HEK293 (cell line): ENCODE data around the gene RBMS3.

Source experiments
- CTCF ChIA-PET: fragments of 350-600 bp; formaldehyde crosslinking; extraction: SDS; loops from one replicate; lab custom pipeline; 2021; ENCODE audit warnings: antibody characterized with exemption; lab: Yijun Ruan, JAX
- POLR2A ChIA-PET: fragments of 300-600 bp; formaldehyde crosslinking; extraction: SDS; loops from one replicate; lab custom pipeline; 2020; ENCODE audit warnings: antibody characterized with exemption, inconsistent platforms; lab: Yijun Ruan, JAX
- H3K27ac ChIP-seq: fragments of 200-500 bp; sonication (Bioruptor generic); 2 replicates; pipeline ENCODE4 v1.5.1; 2014; ENCODE audit warnings: low read depth, low read length, control low read depth, inconsistent platforms; ENCODE audit errors: extremely low read depth
- H3K36me3 ChIP-seq, 2 experiments: fragments of 200-500 bp in 1 of 2; sonication (Bioruptor generic) in 1 of 2; 1 replicate in 1 of 2; 2 replicates in 1 of 2; pipeline ENCODE4 v1.5.1; 2014 to 2017; ENCODE audit warnings: inconsistent platforms in 2 of 2, low read length in 2 of 2; ENCODE audit not compliant: control insufficient read depth in 2 of 2, insufficient read depth in 1 of 2
- H3K4me1 ChIP-seq: fragments of 200-500 bp; sonication (Bioruptor generic); 2 replicates; pipeline ENCODE4 v1.5.1; 2014; ENCODE audit warnings: mild to moderate bottlenecking, low read length, inconsistent platforms; ENCODE audit not compliant: control insufficient read depth, insufficient read depth
- H3K4me3 ChIP-seq: 2 replicates; pipeline ENCODE4 v1.5.1; 2011; ENCODE audit warnings: low read depth, mild to moderate bottlenecking, control low read depth, low read length, moderate library complexity
- H3K9me3 ChIP-seq: fragments of 200-500 bp; sonication (Bioruptor generic); 2 replicates; pipeline ENCODE4 v1.5.1; 2014; ENCODE audit warnings: low read depth, low read length, inconsistent platforms; ENCODE audit not compliant: control insufficient read depth, insufficient read depth
- ELK4 ChIP-seq: IDR thresholded peaks from 2 replicates; pipeline ENCODE4 v1.6.1; 2011; ENCODE audit warnings: mild to moderate bottlenecking, low read depth, low read length, borderline replicate concordance
- TCF7L2 ChIP-seq: IDR thresholded peaks from 2 replicates; pipeline ENCODE4 v1.6.1; 2011; ENCODE audit warnings: low read depth, mild to moderate bottlenecking, inconsistent platforms, low read length, moderate library complexity, borderline replicate concordance
- ZBTB17 ChIP-seq: fragments of 450-650 bp; formaldehyde crosslinking; IDR thresholded peaks from 2 replicates; pipeline ENCODE4 v1.5.1; 2016; ENCODE audit warnings: missing biosample characterization, missing genetic modification characterization
- ZNF121 ChIP-seq: fragments of 450-650 bp; formaldehyde crosslinking; IDR thresholded peaks from 2 replicates; pipeline ENCODE4 v1.5.1; 2016; ENCODE audit warnings: missing biosample characterization, missing genetic modification characterization
- ZNF138 ChIP-seq: fragments of 450-650 bp; formaldehyde crosslinking; IDR thresholded peaks from 2 replicates; pipeline ENCODE4 v1.5.1; 2016; ENCODE audit warnings: missing biosample characterization, missing genetic modification characterization, borderline replicate concordance
- ZNF155 ChIP-seq: fragments of 450-650 bp; formaldehyde crosslinking; IDR thresholded peaks from 2 replicates; pipeline ENCODE4 v1.5.1; 2016; ENCODE audit warnings: missing biosample characterization, missing genetic modification characterization
- ZNF16 ChIP-seq: fragments of 450-650 bp; formaldehyde crosslinking; IDR thresholded peaks from 2 replicates; pipeline ENCODE4 v1.5.1; 2016; ENCODE audit warnings: low read depth, missing biosample characterization, missing genetic modification characterization
- ZNF19 ChIP-seq: fragments of 450-650 bp; formaldehyde crosslinking; IDR thresholded peaks from 2 replicates; pipeline ENCODE4; 2016; ENCODE audit warnings: missing biosample characterization, missing genetic modification characterization, low read depth
- ZNF2 ChIP-seq: fragments of 450-650 bp; formaldehyde crosslinking; IDR thresholded peaks from 2 replicates; pipeline ENCODE4 v1.5.1; 2016; ENCODE audit warnings: missing biosample characterization, missing genetic modification characterization
- ZNF24 ChIP-seq: fragments of 450-650 bp; formaldehyde crosslinking; IDR thresholded peaks from 2 replicates; pipeline ENCODE4 v1.5.1; 2016; ENCODE audit warnings: missing biosample characterization, missing genetic modification characterization
- ZNF37A ChIP-seq: fragments of 450-650 bp; IDR thresholded peaks from 2 replicates; pipeline ENCODE4 v1.5.1; 2018; ENCODE audit warnings: missing biosample characterization, missing genetic modification characterization
- ZNF394 ChIP-seq: fragments of 450-650 bp; formaldehyde crosslinking; IDR thresholded peaks from 2 replicates; pipeline ENCODE4 v1.5.1; 2016; ENCODE audit warnings: missing biosample characterization, missing genetic modification characterization, mild to moderate bottlenecking, moderate library complexity, borderline replicate concordance
- ZNF544 ChIP-seq: fragments of 450-650 bp; formaldehyde crosslinking; IDR thresholded peaks from 2 replicates; pipeline ENCODE4 v1.5.0; 2017; ENCODE audit warnings: missing biosample characterization, missing genetic modification characterization
- ZNF548 ChIP-seq: fragments of 450-650 bp; formaldehyde crosslinking; IDR thresholded peaks from 2 replicates; pipeline ENCODE4 v1.5.1; 2016; ENCODE audit warnings: missing biosample characterization, missing genetic modification characterization
- ZNF623 ChIP-seq: fragments of 450-650 bp; formaldehyde crosslinking; IDR thresholded peaks from 2 replicates; pipeline ENCODE4 v1.5.1; 2016; ENCODE audit warnings: missing biosample characterization, missing genetic modification characterization
- ZNF664 ChIP-seq: fragments of 450-650 bp; formaldehyde crosslinking; IDR thresholded peaks from 2 replicates; pipeline ENCODE4 v1.5.1; 2016; ENCODE audit warnings: missing biosample characterization, missing genetic modification characterization
- ZNF677 ChIP-seq: fragments of 450-650 bp; IDR thresholded peaks from 2 replicates; pipeline ENCODE4 v1.5.0; 2018; ENCODE audit warnings: missing biosample characterization, mild to moderate bottlenecking, missing genetic modification characterization, moderate library complexity
- ZNF701 ChIP-seq: fragments of 450-650 bp; formaldehyde crosslinking; IDR thresholded peaks from 2 replicates; pipeline ENCODE4 v1.5.1; 2016; ENCODE audit warnings: missing biosample characterization, missing genetic modification characterization
- ZNF777 ChIP-seq: fragments of 450-650 bp; formaldehyde crosslinking; IDR thresholded peaks from 2 replicates; pipeline ENCODE4 v1.5.1; 2017; ENCODE audit warnings: missing biosample characterization, missing genetic modification characterization, borderline replicate concordance
- ZNF785 ChIP-seq: fragments of 450-650 bp; formaldehyde crosslinking; IDR thresholded peaks from 2 replicates; pipeline ENCODE4 v1.5.1; 2016; ENCODE audit warnings: missing biosample characterization, missing genetic modification characterization
- ZSCAN4 ChIP-seq: fragments of 450-650 bp; formaldehyde crosslinking; IDR thresholded peaks from 2 replicates; pipeline ENCODE4 v1.5.1; 2017; ENCODE audit warnings: missing biosample characterization, missing genetic modification characterization
- TF ChIP-seq, protein P1 (sequence below): fragments of 450-650 bp; formaldehyde crosslinking; IDR thresholded peaks from 2 replicates; pipeline ENCODE4 v1.5.1; 2016; ENCODE audit warnings: missing biosample characterization, missing genetic modification characterization
- TF ChIP-seq, protein P2 (sequence below): fragments of 450-650 bp; formaldehyde crosslinking; IDR thresholded peaks from 2 replicates; pipeline ENCODE4 v1.5.1; 2016; ENCODE audit warnings: missing biosample characterization, missing genetic modification characterization, low read depth
- TF ChIP-seq, protein P3 (sequence below): fragments of 450-650 bp; formaldehyde crosslinking; IDR thresholded peaks from 2 replicates; pipeline ENCODE4 v1.5.1; 2016; ENCODE audit warnings: missing biosample characterization, missing genetic modification characterization
- TF ChIP-seq, protein P4 (sequence below): fragments of 450-650 bp; formaldehyde crosslinking; IDR thresholded peaks from 2 replicates; pipeline ENCODE4 v1.5.1; 2016; ENCODE audit warnings: missing biosample characterization, missing genetic modification characterization

Gene RBMS3

DNA sequence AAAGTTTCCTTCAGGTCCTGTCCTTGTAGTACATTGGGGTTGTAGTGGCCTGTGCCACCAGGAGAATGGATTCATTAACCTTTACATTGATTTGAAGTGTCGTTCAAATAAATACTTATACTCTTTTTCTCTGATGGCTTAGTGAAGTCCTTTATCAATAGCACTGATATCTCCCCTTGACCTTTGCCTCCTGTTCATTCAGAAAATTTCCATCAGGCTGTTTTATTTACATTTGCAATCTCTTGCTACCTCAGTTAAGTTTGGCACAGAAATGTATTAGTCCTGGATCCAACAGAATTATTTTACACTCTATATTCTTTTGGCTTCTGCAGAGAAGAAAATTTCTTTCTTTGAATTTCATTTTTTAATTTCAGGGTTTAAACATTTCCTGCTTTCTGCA lies 497.0 kb downstream of the RBMS3 start:
- Histone ChIP-seq H3K36me3 (no peaks in the 10 kb centered on the region), H3K4me1 (no peaks in the 10 kb centered on the region), H3K9me3 (no peaks in the 10 kb centered on the region), H3K27ac (no peak overlapping the region)
- POLR2A ChIA-PET, result no interaction called here
- TF ChIP-seq ZNF623 (tag by site-specific recombination) (no peak), ZNF394 (tag by site-specific recombination) (no peak), ZNF664 (no peak), ZNF785 (tag by site-specific recombination) (no peak), ZBTB17 (no peak), TCF7L2 (no peak), ZNF548 (tag by site-specific recombination) (no peak), ZNF677 (tag by site-specific recombination) (no peak), ZNF155 (no peak), ZSCAN4 (no peak), ZNF37A (no peak)
- TF ChIP-seq, protein P1, sequence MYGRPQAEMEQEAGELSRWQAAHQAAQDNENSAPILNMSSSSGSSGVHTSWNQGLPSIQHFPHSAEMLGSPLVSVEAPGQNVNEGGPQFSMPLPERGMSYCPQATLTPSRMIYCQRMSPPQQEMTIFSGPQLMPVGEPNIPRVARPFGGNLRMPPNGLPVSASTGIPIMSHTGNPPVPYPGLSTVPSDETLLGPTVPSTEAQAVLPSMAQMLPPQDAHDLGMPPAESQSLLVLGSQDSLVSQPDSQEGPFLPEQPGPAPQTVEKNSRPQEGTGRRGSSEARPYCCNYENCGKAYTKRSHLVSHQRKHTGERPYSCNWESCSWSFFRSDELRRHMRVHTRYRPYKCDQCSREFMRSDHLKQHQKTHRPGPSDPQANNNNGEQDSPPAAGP (tag by site-specific recombination), result no peak
- TF ChIP-seq, all 188 proteins: peak for 0
- no peak overlapping the region for H3K4me3 ChIP-seq
- CTCF ChIA-PET, result no interaction called here

- Histone ChIP-seq H3K27ac (no peak overlapping the region), H3K4me1 (no peaks in the 10 kb centered on the region), H3K9me3 (no peaks in the 10 kb centered on the region), H3K36me3 (no peaks in the 10 kb centered on the region), H3K4me3 (no peak overlapping the region)
- CTCF ChIA-PET, result interaction anchor here (0.6 kb wide), 1 partner anchor 509 kb away, joined by 3 read pairs; no protein-coding TSS in a partner anchor
- POLR2A ChIA-PET, result no interaction called here
- TF ChIP-seq, protein P2, sequence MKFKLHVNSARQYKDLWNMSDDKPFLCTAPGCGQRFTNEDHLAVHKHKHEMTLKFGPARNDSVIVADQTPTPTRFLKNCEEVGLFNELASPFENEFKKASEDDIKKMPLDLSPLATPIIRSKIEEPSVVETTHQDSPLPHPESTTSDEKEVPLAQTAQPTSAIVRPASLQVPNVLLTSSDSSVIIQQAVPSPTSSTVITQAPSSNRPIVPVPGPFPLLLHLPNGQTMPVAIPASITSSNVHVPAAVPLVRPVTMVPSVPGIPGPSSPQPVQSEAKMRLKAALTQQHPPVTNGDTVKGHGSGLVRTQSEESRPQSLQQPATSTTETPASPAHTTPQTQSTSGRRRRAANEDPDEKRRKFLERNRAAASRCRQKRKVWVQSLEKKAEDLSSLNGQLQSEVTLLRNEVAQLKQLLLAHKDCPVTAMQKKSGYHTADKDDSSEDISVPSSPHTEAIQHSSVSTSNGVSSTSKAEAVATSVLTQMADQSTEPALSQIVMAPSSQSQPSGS (tag by site-specific recombination), result 0 out of 2 replicates have a peak, but pooled peaks have one; percentile 19
- no peak for TF ChIP-seq ZNF2
Measured at GRCh38 chr3:29789686-29790085, 508.8 kb downstream of the RBMS3 start.

- CTCF ChIA-PET, result no interaction called here
- Histone ChIP-seq H3K9me3 (no peaks in the 10 kb centered on the region), H3K36me3 (no peaks in the 10 kb centered on the region), H3K4me3 (no peak overlapping the region), H3K27ac (no peak overlapping the region), H3K4me1 (no peaks in the 10 kb centered on the region)
- TF ChIP-seq ZNF19 (tag by site-specific recombination) (no peak), ZNF544 (tag by site-specific recombination) (no peak), ZNF777 (no peak), ZNF24 (no peak), ZNF121 (no peak), ZNF138 (tag by site-specific recombination) (no peak), ZNF701 (no peak), ZNF16 (no peak), ELK4 (no peak)
- TF ChIP-seq, protein P3, sequence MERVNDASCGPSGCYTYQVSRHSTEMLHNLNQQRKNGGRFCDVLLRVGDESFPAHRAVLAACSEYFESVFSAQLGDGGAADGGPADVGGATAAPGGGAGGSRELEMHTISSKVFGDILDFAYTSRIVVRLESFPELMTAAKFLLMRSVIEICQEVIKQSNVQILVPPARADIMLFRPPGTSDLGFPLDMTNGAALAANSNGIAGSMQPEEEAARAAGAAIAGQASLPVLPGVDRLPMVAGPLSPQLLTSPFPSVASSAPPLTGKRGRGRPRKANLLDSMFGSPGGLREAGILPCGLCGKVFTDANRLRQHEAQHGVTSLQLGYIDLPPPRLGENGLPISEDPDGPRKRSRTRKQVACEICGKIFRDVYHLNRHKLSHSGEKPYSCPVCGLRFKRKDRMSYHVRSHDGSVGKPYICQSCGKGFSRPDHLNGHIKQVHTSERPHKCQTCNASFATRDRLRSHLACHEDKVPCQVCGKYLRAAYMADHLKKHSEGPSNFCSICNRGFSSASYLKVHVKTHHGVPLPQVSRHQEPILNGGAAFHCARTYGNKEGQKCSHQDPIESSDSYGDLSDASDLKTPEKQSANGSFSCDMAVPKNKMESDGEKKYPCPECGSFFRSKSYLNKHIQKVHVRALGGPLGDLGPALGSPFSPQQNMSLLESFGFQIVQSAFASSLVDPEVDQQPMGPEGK (tag by site-specific recombination), result no peak
- TF ChIP-seq, protein P4, sequence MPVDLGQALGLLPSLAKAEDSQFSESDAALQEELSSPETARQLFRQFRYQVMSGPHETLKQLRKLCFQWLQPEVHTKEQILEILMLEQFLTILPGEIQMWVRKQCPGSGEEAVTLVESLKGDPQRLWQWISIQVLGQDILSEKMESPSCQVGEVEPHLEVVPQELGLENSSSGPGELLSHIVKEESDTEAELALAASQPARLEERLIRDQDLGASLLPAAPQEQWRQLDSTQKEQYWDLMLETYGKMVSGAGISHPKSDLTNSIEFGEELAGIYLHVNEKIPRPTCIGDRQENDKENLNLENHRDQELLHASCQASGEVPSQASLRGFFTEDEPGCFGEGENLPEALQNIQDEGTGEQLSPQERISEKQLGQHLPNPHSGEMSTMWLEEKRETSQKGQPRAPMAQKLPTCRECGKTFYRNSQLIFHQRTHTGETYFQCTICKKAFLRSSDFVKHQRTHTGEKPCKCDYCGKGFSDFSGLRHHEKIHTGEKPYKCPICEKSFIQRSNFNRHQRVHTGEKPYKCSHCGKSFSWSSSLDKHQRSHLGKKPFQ (tag by site-specific recombination), result no peak
- POLR2A ChIA-PET, result no interaction called here
Measured at GRCh38 chr3:29796808-29797207, 515.9 kb downstream of the RBMS3 start.
